CD14-positive monocyte (primary cell): ENCODE results near the gene BRSK2. TPM values are rescaled to one million over a fixed set of nuclear protein-coding genes. Genes with fewer than 3 reads are reported as not detected.

Source experiments
- DNase-seq, 3 donors: peaks; one replicate each; pipeline ENCODE4 v3.0.0-alpha.2; 2011 to 2022
- H2AFZ ChIP-seq: 2 replicates; pipeline ENCODE4 v1.6.0; 2012; ENCODE audit warnings: mild to moderate bottlenecking, low read depth, low read length, inconsistent platforms; ENCODE audit not compliant: insufficient read depth, poor library complexity, severe bottlenecking
- H3K27ac ChIP-seq, 2 donors: 1 replicate in 1 of 2; 2 replicates in 1 of 2; pipeline ENCODE4 v1.5.1; 2012 to 2013; ENCODE audit warnings: low read length in 2 of 2, control low read depth in 1 of 2, inconsistent platforms in 1 of 2, low read depth in 1 of 2, mild to moderate bottlenecking in 1 of 2
- H3K27me3 ChIP-seq, 2 donors: one replicate each; pipeline versions ENCODE4 v1.6.0 to v1.6.1; 2011 to 2013; ENCODE audit warnings: low read length in 2 of 2; ENCODE audit not compliant: control insufficient read depth in 2 of 2, insufficient read depth in 2 of 2
- H3K36me3 ChIP-seq, 2 donors: replicated peaks in 1 of 2; 1 replicate in 1 of 2; 2 replicates in 1 of 2; pipeline versions ENCODE4 v1.5.1 to v1.6.1; 2012 to 2013; ENCODE audit warnings: low read length in 2 of 2, control low read depth in 1 of 2, inconsistent platforms in 1 of 2, mild to moderate bottlenecking in 1 of 2; ENCODE audit not compliant: insufficient read depth in 2 of 2, control insufficient read depth in 1 of 2
- H3K4me1 ChIP-seq, 2 donors: 1 replicate in 1 of 2; 2 replicates in 1 of 2; pipeline versions ENCODE4 v1.5.1 to v1.6.1; 2012 to 2013; ENCODE audit warnings: low read length in 2 of 2, control low read depth in 1 of 2, inconsistent platforms in 1 of 2, mild to moderate bottlenecking in 1 of 2, moderate library complexity in 1 of 2; ENCODE audit not compliant: insufficient read depth in 2 of 2, control insufficient read depth in 1 of 2
- H3K4me2 ChIP-seq: replicated peaks from 2 replicates; pipeline ENCODE3; 2012; ENCODE audit warnings: low read length, moderate library complexity, mild to moderate bottlenecking; ENCODE audit not compliant: poor library complexity, severe bottlenecking; ENCODE audit errors: extremely low read depth
- H3K4me3 ChIP-seq, 3 experiments: fragments of 200-600 bp in 1 of 3; sonication (generic) in 1 of 3; replicated peaks in 1 of 3; 1 replicate in 2 of 3; 2 replicates in 1 of 3; pipeline ENCODE4 v1.5.1; 2011 to 2013; ENCODE audit warnings: low read length in 3 of 3, mild to moderate bottlenecking in 3 of 3, control low read depth in 2 of 3, low read depth in 2 of 3, inconsistent platforms in 1 of 3, moderate library complexity in 1 of 3
- H3K79me2 ChIP-seq: 2 replicates; pipeline ENCODE4 v1.6.0; 2012; ENCODE audit warnings: mild to moderate bottlenecking, control low read depth, inconsistent platforms, low read length, moderate library complexity; ENCODE audit not compliant: insufficient read depth
- H3K9ac ChIP-seq: 2 replicates; pipeline ENCODE4 v1.6.0; 2017; ENCODE audit warnings: low read length, mild to moderate bottlenecking; ENCODE audit not compliant: insufficient read depth, poor library complexity, severe bottlenecking
- H3K9me3 ChIP-seq, 2 donors: replicated peaks in 1 of 2; 1 replicate in 1 of 2; 2 replicates in 1 of 2; pipeline versions ENCODE4 v1.5.1 to v1.6.1; 2012 to 2013; ENCODE audit warnings: low read length in 2 of 2, control low read depth in 1 of 2; ENCODE audit not compliant: control insufficient read depth in 1 of 2, insufficient read depth in 1 of 2
- H4K20me1 ChIP-seq: 2 replicates; pipeline ENCODE4 v1.6.0; 2012; ENCODE audit warnings: mild to moderate bottlenecking, low read length, control low read depth, moderate library complexity; ENCODE audit not compliant: insufficient read depth
- H3K27ac Mint-ChIP-seq, 7 donors: one replicate each; pipeline ENCODE4 v1.8.0; 2020; ENCODE audit warnings: mild to moderate bottlenecking in 7 of 7, mixed read lengths in 7 of 7, moderate library complexity in 6 of 7, inconsistent platforms in 2 of 7
- H3K27me3 Mint-ChIP-seq, 3 donors: one replicate each; pipeline ENCODE4 v1.8.0; 2021 to 2022; ENCODE audit warnings: low read depth in 3 of 3, mild to moderate bottlenecking in 3 of 3, mixed read lengths in 3 of 3, moderate library complexity in 3 of 3, inconsistent platforms in 1 of 3
- H3K36me3 Mint-ChIP-seq, 2 donors: one replicate each; pipeline ENCODE4 v1.8.0; 2020; ENCODE audit warnings: mixed read lengths in 2 of 2, inconsistent platforms in 1 of 2, mild to moderate bottlenecking in 1 of 2
- H3K4me1 Mint-ChIP-seq: one replicate; pipeline ENCODE4 v1.8.0; 2020; ENCODE audit warnings: mild to moderate bottlenecking, mixed read lengths
- H3K4me3 Mint-ChIP-seq, 2 donors: one replicate each; pipeline ENCODE4 v1.8.0; 2020; ENCODE audit warnings: mild to moderate bottlenecking in 2 of 2, mixed read lengths in 2 of 2, moderate library complexity in 1 of 2
- H3K9me3 Mint-ChIP-seq, 7 donors: one replicate each; pipeline ENCODE4 v1.8.0; 2020 to 2022; ENCODE audit warnings: mixed read lengths in 7 of 7, mild to moderate bottlenecking in 6 of 7, moderate library complexity in 6 of 7, inconsistent platforms in 2 of 7
- WGBS: methylation state at CpG from one replicate; pipeline ENCODE4 v1.1.5; 2013; ENCODE audit warnings: missing lambda C conversion rate; ENCODE audit not compliant: insufficient coverage; 5-methylcytosine and 5-hydroxymethylcytosine counted together
- intact Hi-C, 2 donors: fragments of 100-400 bp; cut with micrococcal nuclease; formaldehyde crosslinking; loops; one replicate each; pipeline versions ENCODE4 v1.15.0 to v1.15.1; 2023
- polyA plus RNA-seq, 3 donors: library from polyadenylated mRNA; depleted of rRNA in 1 of 3; unstranded in 2 of 3; stranded (reverse) in 1 of 3; fragments of 300-500 nt in 2 of 3; fragments of >200 nt in 1 of 3; fragmentation: Illumina TruSeq in 2 of 3; gene quantifications; 1 replicate in 2 of 3; 2 replicates in 1 of 3; pipeline ENCODE4 v1.2.3, GENCODE V29; 2012 to 2021
- TF ChIP-seq, protein P1 (sequence below): fragments of 200-600 bp; IDR thresholded peaks from one replicate; pipeline ENCODE4 v1.8.0; 2022; ENCODE audit warnings: antibody characterized with exemption, mild to moderate bottlenecking

The BRSK2 gene
- polyA plus RNA-seq, 3 donors: 0.13 TPM; not detected in 2

DNA sequence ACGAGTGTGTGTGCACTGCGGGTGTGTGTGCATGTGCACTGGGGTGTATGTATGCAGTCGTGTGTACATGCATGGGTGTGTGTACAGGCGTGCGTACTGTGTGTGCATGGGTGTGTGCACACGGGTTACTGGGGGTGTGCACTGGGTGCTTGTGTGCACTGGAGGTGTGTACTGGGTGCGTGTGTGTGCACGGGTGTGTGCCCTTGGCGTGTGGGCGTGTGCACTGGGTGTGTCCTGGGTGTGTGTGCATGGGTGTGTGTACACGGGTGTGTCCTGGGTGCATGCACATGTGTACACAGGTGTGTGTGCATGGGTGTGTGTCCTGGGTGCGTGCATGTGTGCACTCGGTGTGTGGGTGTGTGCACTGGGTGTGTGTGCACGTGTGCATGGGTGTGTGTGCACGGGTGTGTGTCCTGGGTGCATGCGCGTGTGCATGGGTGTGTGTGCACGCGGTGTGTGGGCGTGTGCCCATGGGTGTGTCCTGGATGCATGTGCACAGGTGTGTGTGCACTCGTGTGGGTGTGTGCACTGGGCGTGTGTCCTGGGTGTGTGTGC lies 39.1 kb downstream of the BRSK2 start:
- Histone ChIP-seq H3K9ac (no peak overlapping the region), H3K4me2 (no peak overlapping the region), H2AFZ (no peak overlapping the region), H3K27me3 (no peaks in the 10 kb centered on the region), H3K79me2 (no peaks in the 10 kb centered on the region), H3K4me1 (no peaks in the 10 kb centered on the region), H4K20me1 (no peaks in the 10 kb centered on the region), H3K36me3 (no peaks in the 10 kb centered on the region), H3K4me3 (no peak overlapping the region), H3K27ac (no peak overlapping the region), H3K9me3 (peaks cover 0 to 8% of the 10 kb centered on the region in 2 donors)
- H3K4me1 Mint-ChIP-seq: no peaks in the 10 kb centered on the region
- intact Hi-C loops: no loop called here
- H3K9me3 Mint-ChIP-seq: peaks cover 0 to 9% (median 6%) of the 10 kb centered on the region in 7 donors
- peak overlapping the region in 2 of 7 donors; percentile 15 to 45 for H3K27ac Mint-ChIP-seq
- no peak for DNase-seq
- no peaks in the 10 kb centered on the region for H3K36me3 Mint-ChIP-seq
- no peak overlapping the region for H3K4me3 Mint-ChIP-seq
- H3K27me3 Mint-ChIP-seq: peaks cover 0 to 2% (median 0%) of the 10 kb centered on the region in 3 donors
- over 99% methylated on average over 20 of the region's 22 CpGs for WGBS
- TF ChIP-seq, protein P1, sequence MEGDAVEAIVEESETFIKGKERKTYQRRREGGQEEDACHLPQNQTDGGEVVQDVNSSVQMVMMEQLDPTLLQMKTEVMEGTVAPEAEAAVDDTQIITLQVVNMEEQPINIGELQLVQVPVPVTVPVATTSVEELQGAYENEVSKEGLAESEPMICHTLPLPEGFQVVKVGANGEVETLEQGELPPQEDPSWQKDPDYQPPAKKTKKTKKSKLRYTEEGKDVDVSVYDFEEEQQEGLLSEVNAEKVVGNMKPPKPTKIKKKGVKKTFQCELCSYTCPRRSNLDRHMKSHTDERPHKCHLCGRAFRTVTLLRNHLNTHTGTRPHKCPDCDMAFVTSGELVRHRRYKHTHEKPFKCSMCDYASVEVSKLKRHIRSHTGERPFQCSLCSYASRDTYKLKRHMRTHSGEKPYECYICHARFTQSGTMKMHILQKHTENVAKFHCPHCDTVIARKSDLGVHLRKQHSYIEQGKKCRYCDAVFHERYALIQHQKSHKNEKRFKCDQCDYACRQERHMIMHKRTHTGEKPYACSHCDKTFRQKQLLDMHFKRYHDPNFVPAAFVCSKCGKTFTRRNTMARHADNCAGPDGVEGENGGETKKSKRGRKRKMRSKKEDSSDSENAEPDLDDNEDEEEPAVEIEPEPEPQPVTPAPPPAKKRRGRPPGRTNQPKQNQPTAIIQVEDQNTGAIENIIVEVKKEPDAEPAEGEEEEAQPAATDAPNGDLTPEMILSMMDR: no peak

GRCh38 chr11:1433568-1433967 lies 43.8 kb downstream of the BRSK2 start:
- Histone ChIP-seq H3K4me1 (no peaks in the 10 kb centered on the region), H3K36me3 (no peaks in the 10 kb centered on the region), H3K27me3 (no peaks in the 10 kb centered on the region), H3K79me2 (no peaks in the 10 kb centered on the region), H4K20me1 (no peaks in the 10 kb centered on the region), H2AFZ (no peak overlapping the region), H3K9ac (no peak overlapping the region), H3K4me3 (no peak overlapping the region), H3K27ac (no peak overlapping the region), H3K4me2 (no peak overlapping the region), H3K9me3 (peaks cover 0 to 7% of the 10 kb centered on the region in 2 donors)
- Mint-ChIP-seq H3K36me3 (no peaks in the 10 kb centered on the region), H3K9me3 (peaks cover 0 to 8% (median 5%) of the 10 kb centered on the region in 7 donors), H3K4me3 (no peak overlapping the region), H3K4me1 (no peaks in the 10 kb centered on the region), H3K27ac (peak overlapping the region in 1 of 7 donors; percentile 66), H3K27me3 (peaks cover 2 to 11% (median 5%) of the 10 kb centered on the region in 3 donors)
- no peak for DNase-seq
- TF ChIP-seq, protein P1: no peak
- WGBS: 89% methylated on average over 13 of the region's 15 CpGs
- intact Hi-C loops: no loop called here
